HG02884 (cell line): ENCODE results near the gene JARID2.

Experiments
- ATAC-seq: cut with Tn5 transposase; IDR thresholded peaks from one replicate; pipeline ENCODE4 v1.9.1; 2021; ENCODE audit warnings: mild to moderate bottlenecking, moderate library complexity; ENCODE audit not compliant: unreplicated experiment

Gene JARID2

DNA sequence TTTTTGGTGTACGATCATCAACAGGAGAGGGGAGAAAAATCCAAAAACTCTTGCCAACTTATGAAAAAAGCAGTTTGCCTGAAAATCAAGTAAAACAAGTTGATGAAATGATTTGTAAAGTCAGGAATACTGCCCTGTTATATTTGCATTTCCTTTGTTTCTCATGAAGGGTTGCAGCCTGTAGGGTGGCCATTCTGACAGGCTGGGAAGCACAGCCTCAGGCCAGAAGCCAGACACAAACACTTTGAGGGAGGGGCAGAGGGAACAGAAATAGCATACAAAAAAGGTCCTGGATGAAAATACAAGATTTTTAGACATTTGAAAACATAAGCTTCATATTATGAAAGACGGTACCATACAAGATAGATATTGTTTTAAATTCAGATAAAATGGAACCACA is 307.2 kb downstream of the JARID2 start:
- ATAC-seq: no peak

DNA sequence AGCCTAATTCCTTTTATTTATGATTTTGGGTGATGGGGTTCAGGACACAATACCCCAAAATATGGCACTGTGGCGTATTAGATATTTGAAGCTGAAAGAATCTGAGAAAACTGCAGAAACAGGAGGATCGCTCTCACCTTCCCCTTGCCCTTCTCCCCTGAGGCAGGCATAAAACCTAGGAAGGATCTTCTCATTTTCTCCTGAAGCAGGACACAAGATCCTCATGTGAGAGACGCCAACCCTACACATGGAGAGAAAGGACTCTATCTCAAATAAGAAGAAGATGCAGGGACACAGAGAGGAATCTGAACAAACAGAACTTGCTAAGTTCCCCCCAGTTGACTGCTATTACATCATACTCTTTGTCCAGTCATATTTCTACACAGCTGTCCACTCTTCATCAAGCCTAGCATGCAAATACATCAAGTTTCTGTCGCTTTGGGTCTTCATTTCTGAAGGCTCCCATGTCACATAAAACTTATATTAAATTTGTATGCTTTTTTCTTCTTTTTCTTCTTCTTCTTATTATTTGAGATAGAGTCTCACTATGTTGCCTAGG is 307.9 kb downstream of the JARID2 start:
- no peak for ATAC-seq

DNA sequence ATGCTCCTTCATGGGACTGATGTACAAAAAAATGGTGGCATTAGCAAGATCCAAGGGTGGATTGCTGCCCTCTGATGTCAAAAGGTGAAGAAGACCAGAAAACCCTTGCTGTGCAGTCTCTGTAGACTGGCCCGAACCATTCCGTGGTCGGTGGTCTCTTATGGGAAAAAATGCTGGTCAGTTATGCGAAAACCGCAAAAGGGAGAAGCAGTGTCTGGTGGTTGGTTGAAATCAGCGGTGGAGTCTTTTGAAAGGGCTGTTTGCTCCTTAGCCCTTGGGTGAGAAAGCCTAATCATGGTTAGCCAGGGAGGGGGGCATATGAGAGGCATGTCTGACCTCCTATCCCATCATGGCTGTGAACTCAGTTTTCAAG is 308.8 kb downstream of the JARID2 start:
- no peak for ATAC-seq

DNA sequence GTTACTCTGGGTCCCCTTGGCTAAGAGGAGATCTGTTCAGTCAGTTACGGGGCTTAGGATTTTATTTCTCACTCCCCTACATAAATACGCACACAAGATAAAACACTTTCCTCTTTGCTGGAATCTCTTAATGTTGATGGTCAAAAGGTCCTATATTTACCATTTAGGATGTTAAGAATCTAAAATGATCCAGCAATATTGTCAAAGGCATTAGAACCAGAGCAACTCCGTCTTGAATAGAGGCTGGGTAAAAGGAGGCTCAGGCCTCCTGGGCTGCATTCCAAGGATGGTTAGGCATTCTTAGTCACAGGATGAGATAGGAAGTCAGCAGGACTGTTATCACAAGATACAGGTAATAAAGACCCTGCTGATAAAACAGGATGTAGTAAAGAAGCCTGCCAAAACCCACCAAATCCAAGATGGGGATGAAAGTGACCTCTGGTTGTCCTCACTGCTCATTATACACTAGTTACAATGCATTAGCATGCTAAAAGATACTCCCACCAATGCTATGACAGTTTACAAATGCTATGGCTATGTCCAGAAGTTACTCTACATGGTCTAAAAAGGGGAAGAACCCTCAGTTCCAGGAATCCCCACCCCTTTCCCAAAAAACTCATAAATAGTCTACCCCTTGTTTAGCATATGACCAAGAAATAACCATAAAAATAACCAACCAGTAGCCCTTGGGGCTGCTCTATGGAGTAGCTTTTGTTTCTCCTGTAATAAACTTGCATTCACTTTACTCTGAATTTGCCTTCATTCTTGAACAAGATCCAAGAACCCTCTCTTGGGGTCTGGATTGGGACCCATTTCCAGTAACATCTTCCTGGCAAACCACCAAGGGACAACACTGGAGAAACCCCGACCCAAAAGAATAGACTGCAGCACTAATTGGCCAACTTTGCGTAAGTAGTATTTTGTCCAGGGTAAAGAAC is 309.5 kb downstream of the JARID2 start:
- ATAC-seq: no peak

DNA sequence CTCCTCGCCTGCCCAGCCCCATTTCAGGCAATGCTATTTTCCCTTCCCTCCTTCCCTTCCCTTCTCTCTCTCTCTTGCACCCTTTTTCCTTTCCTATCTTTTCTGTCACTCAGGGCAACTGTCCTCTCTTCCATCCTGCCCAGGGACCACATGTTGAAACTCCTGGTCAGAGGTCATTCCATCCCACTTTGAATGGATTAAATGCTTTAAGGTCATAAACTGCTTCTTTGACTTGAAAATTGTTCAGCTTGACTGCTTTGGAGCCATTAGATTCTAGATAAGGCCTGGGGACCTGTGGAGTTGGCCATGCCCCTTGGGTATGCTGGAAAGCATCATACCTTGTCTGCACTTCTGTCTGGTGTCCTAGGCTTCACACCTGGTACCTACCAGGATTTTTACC is 310.8 kb downstream of the JARID2 start:
- ATAC-seq: no peak

DNA sequence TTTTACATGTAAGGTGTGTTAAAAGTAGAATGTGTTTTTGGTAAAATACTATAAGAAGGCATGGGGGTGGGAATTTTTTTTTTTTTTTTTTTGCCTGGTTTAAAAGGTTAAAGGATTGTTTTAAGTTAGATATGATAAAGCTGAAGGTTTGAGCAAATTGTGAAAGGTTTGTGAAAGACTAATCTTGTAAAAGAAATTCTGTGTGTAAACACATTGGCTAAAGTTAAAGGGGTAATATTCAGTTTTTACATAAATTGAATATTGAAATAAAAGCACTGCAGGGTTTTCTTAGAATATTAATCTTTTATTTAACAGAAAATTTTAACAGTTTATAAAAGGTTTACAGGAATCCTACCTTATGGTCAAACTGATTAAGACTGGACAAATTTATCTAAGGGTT is 311.3 kb downstream of the JARID2 start:
- ATAC-seq: no peak

DNA sequence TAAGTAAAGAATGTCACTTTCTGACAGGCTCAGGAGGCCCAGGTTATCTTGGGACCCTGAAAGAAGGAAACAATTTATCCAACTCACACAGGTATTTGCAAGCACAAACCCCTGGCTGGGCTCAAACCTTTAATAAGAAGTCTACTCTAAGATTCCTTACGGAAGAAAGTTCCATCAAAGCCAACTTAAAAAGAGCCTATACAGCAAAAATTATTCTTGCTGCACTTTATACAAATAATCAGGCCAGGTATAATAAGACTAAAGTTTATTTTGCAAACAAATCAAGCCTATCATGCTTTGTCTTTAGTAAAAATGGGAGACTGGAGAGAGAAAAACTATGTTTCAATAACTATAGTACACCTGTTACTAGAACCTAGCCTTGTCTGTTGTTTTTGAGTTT is 314.8 kb downstream of the JARID2 start:
- no peak for ATAC-seq

DNA sequence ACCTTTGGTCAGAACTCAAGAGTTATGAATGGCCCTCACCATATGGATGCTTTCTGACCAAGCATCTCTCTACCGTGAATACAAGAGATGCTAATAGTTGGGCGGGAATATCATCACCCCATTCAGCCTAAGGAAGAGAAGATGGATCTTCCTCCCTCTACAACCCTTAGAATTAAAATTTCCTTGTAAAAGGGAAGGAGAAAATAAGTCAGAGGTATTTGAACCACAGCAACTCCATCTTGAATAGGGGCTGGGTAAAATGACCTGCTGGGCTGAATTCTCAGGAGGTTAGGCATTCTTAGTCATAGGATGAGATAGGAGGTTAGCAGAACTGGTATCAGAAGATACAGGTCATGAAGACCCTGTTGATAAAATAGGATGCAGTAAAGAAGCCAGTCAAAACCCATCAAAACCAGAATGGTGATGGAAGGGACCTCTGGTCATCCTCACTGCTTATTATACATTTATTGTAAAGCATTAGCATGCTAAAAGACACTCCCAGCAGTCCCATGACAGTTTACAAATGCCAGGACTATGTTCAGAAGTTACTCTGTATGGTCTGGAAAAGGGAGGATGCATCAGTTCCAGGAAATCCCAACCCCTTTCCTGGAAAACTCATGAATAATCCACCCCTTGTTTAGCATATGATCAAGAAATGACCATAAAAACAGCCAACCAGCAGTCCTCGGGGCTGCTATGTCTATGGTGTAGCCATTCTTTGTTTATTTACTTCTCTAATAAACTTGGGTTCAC is 315.8 kb downstream of the JARID2 start:
- no peak for ATAC-seq

DNA sequence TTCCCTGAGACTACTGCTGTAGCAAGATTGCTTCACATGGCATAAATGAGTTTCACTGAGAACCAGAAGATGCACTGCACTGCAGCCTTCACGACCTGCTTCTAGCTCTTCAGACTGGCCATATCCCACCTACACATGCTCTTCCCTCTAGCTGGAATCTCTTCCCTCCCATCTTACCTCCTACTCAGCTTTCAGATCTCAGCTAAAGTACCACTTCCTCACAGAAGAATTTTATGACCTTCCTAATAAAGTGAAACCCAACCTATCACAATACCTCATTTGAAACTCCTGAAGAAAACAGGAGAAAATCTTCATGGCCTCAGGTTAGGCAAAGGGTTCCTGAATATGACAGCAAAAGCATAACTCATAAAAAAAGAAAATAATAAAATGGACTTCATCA is 317.1 kb downstream of the JARID2 start:
- no peak for ATAC-seq

DNA sequence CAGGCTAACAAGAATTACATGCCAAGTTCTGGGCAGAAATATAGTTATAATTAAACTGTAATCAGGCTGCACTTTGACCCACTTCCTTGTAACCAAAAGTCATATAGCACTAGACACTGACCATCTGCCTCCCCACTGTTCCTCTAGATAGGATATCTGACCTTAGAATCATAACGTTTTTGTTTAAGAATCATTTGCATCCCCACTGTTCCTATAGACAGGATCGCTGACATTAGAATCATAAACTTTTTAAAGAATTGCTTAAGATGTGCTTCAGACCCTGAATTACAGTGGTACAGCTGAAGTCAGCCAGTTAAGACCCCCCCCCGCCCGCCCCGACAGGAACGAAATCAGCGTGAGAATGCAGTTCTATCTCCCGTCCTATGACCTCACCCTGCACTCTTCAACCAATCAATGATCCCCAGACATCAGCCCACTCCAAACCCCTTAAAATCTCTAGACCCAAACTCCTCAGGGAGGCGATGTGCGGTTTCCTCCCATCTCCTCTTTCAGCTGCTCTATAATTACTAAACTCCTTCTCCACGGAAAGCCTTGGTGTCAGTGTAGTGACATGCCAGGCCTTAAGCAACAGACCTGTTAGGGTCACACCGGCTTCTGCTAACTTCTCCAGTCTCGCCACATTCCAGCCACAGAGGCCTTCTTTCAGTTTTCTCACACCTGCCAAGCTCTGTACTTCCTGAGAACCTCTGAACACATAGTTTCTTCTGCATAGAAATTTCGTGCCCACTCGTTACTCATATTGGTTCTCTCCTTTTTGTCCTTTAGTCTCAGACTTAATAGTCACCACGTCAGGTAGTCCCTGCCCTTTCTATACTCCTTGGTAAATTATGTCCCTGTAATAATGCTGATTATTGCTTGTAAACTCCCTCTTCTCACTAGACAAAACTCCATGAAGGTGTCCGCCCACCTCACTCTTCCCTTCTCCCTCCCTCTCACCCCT is 323.4 kb downstream of the JARID2 start:
- ATAC-seq: no peak

DNA sequence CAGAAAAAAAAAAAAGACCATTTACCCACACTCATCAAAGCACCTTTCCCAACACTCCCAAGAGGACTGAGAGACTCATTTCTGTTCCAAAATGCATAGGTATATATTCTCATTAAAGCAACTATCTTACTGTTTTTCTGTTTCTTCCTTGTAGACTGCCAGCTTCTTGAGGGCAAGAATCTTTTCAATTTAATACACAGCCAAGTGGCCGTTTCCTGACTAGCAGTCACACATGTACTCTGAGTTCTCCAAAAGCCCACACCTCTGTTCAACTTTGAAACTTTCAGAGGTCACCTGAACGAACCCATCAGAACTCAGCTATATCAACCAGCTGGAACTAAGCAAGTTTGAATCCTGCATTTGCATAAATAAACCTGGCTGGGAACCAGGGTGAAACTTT is 324.3 kb downstream of the JARID2 start:
- no peak for ATAC-seq
